ENCODE results near the gene MACROD2.

DNA sequence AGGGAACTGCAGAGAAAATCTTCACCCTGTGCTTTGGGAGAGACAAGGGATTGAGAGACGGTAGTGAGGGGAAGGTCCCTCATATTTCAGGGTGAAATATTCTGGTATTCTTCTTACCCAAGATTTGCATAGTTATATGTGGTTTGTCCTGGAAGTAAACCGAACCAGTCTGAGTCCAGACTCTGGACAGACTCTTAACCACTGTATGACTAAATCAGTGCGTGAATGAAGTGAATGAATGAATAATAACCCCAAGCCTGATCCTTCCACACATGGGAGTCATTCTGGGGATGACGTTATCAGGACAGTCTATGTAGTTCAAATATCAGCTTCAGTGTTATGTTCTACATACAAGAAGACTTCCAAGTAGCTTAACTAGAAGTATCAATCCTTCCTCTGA is 1887.2 kb downstream of the MACROD2 start:
- no peak for TF ChIP-seq POLR2AphosphoS5 (IDR thresholded peaks at IDR 0.05; ENCODE audit: low read depth, low read length)
- TF ChIP-seq, protein P1, sequence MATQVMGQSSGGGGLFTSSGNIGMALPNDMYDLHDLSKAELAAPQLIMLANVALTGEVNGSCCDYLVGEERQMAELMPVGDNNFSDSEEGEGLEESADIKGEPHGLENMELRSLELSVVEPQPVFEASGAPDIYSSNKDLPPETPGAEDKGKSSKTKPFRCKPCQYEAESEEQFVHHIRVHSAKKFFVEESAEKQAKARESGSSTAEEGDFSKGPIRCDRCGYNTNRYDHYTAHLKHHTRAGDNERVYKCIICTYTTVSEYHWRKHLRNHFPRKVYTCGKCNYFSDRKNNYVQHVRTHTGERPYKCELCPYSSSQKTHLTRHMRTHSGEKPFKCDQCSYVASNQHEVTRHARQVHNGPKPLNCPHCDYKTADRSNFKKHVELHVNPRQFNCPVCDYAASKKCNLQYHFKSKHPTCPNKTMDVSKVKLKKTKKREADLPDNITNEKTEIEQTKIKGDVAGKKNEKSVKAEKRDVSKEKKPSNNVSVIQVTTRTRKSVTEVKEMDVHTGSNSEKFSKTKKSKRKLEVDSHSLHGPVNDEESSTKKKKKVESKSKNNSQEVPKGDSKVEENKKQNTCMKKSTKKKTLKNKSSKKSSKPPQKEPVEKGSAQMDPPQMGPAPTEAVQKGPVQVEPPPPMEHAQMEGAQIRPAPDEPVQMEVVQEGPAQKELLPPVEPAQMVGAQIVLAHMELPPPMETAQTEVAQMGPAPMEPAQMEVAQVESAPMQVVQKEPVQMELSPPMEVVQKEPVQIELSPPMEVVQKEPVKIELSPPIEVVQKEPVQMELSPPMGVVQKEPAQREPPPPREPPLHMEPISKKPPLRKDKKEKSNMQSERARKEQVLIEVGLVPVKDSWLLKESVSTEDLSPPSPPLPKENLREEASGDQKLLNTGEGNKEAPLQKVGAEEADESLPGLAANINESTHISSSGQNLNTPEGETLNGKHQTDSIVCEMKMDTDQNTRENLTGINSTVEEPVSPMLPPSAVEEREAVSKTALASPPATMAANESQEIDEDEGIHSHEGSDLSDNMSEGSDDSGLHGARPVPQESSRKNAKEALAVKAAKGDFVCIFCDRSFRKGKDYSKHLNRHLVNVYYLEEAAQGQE (IDR thresholded peaks at IDR 0.05; ENCODE audit: insufficient read depth in 1 of 2, low read depth in 2 of 2, low read length in 2 of 2) = no peak
- TF ChIP-seq SIN3A (IDR thresholded peaks at IDR 0.05; ENCODE audit: borderline replicate concordance, insufficient read depth, low read length) = no peak
- TF ChIP-seq TAF1 (IDR thresholded peaks at IDR 0.05; ENCODE audit: borderline replicate concordance, insufficient read depth, low read length) = no peak
